ENCODE results near the gene ARHGAP45.
"Not testable (repeated sequence)": the region's sequence is repeated elsewhere in the genome, so short reads cannot be mapped to it uniquely, and the experiment has no call there.

ARHGAP45 gene

GRCh38 chr19:1119475-1120217 lies 52.7 kb downstream of the ARHGAP45 start:
- no peak for DNase-seq

DNA sequence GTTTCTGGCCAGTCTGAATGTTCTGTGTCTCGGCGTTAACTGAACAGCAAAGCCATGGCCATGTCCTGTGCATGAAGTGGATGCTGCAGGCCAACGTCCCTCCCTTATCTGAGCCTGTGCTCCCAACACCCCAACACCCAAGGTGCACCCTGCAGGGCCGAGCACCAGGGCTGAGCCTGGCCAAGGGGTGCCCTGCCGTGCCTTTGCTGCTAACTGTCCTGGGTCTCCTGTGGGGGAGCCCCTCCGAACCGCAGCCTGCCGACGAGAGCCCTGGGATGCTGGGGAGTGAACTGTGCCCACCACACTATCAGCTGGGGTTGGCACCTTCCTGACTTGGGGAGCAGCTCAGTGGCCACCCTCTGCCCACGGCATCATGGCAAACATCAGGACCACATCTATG lies 54.4 kb downstream of the ARHGAP45 start:
- DNase-seq = no peak

GRCh38 chr19:1122021-1122971 lies 55.3 kb downstream of the ARHGAP45 start:
- no peak for DNase-seq

DNA sequence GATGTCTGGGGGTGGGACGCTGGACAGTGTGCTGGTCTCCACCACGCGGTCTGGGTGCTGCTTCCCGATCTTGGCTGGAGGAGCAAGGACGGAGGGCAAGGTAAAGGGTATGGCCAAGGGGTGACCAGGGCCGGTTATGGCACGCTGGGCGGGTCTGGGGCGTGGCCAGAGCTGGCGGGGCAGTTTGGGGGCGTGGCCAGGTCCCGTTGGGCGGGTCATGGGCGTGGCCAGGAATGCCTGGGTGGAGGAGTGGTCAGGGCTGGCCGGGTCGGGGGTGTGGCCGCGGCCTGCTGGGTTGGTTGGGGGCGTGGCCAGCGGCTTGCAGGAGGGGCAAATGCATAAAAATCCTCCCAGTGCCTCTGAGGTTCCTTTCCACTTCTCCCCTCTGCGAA lies 56.0 kb downstream of the ARHGAP45 start:
- peak; percentile 77 for DNase-seq

- DNase-seq = no peak
Measured at GRCh38 chr19:1123381-1123780, 56.4 kb downstream of the ARHGAP45 start.

DNA sequence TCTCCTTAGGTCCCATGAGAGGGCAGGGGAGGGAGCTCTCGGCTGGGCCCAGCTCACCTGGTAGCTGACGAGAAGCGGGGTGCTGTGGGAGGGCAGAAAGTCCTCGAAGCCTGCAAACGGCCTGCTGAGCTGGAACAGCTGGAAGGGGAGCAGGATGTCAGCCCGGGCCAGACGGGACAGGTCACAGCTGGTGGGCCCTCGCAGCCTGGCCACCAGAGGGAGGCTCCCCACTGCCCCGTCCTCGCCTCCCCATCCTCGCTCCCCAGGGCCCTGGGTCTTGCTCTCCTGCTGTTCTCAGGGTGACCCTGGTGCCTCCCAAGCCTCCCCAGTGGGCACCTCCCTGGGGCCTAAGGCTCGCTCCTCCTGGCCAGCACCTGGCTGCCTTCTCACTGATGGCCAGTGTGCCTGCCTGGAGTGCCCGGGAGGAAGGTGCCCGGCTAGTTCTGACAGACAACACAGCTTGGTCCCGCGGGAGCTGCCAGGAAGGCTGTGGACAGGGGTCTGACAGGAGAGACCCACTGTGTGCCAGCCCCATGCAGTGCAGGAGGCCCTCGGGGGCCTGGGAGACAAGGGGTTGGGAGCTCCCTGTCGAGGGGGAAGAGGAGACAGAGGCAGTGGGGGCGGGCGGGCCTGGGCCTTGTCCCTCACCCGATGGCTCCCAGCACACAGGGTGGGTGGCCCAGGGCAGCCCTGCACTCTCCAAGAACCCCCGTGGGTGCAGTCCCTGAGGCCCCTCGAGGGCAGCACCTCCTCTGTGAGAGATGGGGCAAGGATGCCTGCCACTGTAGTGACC lies 57.1 kb downstream of the ARHGAP45 start:
- no peak for DNase-seq

DNA sequence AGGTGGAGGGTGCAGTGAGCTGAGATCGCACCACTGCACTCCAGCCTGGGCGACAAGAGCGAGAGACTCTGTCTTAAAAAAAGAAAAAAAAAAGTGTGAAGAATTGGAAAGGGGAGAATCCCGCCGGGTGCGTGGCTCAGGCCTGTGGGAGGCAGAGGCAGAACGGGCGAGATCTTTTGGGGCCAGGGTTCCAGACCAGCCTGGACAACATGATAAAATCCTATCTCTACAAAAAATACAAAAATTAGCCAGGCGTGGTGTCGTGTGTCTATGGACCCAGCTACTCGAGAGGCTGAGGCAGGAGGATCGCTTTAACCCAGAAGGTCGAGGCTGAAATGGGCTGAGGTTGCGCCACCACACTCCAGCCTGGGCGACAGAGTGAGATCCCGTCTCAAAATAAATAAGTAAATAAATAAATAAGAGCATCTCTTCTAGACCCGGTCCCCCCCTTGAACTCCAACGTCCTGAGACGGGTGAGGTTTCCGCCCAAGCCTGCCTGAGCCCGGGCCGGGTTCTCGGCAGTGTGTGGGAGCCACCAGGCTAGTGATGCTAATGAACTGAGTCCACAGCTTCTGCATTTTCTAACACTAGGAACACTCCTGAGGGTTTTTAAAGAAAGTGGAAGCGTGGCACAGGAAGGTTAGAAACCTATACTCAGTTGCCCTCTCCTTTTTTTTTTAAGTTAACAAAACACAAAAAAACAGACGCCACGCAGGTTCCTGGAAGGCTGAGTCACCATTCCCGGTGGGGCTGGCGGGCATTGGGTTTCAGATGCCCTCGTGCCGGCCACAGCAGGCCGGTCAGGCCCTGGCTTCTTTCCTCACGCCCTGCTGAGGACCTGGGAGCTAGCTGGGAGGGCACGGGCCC lies 58.9 kb downstream of the ARHGAP45 start:
- DNase-seq = no peak

- DNase-seq = no peak
Measured at GRCh38 chr19:1126984-1127760, 60.2 kb downstream of the ARHGAP45 start.

DNA sequence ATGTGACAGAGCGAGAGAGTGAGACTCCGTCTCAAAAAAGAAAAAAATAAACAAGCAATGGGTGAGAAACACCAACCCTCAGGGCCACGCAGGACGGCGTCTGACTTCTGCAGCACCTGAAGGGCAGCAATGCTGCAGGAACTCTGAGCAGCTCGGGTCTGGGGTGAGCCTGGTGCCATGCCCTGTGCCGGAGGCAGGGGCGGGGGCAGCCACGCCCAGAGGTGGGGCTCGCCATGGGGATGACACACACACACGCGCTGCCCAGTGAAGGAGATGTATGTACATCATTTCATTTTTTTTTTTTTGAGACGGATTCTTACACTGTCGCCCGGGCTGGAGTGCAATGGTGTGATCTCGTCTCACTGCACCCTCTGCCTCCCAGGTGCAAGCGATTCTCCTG lies 61.1 kb downstream of the ARHGAP45 start:
- DNase-seq = no peak

- DNase-seq = not testable (repeated sequence)
Measured at GRCh38 chr19:1129084-1129483, 62.1 kb downstream of the ARHGAP45 start.

DNA sequence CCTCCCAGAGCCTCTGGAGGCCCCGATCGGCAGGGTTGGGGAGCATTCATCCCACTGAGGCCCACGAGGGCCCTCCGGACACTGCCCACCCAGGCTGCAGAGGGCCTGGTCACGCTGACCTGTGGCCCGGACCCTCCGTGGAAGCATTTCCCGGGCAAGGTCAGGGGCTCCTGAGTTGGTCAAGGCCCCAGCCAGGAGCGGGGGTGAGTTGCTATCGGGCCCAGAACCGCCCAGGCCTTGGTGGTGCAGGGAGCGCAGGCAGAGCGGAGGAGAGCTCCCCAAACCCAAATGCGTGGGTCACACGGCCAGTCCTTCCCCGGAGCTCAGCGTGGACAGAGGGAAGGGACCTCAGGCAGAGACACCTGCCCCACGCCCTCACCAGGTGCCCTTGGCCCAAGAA lies 62.6 kb downstream of the ARHGAP45 start:
- no peak for DNase-seq

DNA sequence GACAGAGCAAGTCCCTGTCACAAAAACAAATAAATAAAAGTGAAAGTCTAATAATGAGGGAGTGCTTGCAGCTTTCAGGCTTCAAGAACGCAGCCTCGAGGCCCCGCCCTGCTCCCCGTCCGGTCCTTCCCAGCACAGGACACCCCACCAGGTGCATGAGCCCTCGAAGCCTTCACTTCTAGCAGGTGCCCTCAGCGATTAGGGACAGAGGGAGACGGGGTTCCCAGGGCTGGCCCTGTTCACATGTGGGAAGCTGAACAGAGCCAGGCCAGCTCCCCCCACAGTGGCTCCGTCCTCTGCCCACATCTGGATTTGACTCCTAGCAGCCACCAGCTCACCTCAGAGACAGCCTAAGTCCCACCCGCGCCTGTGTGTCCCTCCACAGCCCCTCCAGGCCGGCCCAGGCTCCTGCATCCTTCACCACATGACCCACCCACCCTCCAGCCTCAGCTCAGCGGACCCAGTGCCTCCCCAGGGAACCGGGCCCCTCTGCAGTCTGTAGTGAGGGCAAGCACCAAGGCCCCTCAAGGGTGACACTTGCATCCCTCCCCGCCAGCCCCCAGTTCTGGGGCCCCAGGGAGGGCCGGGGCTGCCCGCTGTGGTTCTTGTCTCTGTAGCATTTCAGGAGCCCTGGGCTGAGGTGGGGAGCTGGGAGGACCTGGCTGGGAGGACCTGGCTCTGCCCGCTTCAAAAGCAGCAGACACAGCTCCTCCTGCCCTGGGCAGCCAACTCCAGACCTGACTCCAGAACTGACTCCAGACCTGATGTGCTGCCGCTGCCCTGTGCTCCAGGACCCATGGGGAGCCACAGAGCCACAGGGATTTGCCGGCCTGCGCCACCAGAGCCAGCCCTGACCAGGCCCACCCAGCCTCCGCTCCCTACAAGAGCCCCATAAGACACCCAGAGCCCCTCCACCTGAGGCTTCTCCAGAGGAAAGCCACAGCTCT lies 64.1 kb downstream of the ARHGAP45 start:
- peak; percentile 85 for DNase-seq

DNA sequence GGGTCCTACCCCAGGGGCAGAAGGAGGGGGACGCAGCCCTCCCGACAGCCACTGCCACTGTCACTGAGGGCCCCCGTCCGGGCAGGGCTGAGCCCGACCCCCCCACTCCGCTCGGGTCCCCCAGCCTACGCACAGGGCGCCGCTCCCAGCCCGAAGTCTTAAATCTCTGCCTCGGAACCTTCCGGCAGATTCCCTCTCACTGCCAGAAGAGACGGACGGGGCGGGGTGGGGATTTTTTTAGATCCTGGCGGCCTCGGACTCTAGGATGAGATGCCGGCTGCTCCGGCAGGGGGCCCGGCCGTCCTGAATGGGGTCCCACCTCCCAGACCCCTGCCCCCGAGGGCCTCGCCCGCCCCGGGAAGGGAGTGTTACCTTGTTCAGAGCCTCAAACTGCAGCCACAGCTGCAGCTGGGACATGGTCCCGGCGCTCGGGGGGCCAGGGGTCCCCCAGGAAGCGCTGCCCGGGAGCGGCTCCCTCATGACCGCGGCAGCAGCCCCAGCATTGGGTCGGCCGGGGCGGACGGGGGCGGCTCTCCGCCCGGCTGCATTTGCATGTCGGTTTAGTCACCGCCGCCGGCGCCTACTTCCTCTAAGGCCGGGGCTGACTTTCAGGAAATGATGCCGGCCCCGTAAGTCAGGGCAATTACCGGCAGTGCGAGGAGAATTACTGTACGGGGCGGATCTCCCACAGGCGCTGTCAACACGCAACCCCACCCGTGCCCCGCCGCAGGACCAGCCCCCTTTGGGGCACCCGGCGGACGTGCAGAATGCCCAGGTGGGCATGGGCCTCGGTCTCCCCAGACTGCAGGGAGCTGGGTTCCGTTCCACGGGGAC lies 65.0 kb downstream of the ARHGAP45 start:
- peak; percentile 95 for DNase-seq

DNA sequence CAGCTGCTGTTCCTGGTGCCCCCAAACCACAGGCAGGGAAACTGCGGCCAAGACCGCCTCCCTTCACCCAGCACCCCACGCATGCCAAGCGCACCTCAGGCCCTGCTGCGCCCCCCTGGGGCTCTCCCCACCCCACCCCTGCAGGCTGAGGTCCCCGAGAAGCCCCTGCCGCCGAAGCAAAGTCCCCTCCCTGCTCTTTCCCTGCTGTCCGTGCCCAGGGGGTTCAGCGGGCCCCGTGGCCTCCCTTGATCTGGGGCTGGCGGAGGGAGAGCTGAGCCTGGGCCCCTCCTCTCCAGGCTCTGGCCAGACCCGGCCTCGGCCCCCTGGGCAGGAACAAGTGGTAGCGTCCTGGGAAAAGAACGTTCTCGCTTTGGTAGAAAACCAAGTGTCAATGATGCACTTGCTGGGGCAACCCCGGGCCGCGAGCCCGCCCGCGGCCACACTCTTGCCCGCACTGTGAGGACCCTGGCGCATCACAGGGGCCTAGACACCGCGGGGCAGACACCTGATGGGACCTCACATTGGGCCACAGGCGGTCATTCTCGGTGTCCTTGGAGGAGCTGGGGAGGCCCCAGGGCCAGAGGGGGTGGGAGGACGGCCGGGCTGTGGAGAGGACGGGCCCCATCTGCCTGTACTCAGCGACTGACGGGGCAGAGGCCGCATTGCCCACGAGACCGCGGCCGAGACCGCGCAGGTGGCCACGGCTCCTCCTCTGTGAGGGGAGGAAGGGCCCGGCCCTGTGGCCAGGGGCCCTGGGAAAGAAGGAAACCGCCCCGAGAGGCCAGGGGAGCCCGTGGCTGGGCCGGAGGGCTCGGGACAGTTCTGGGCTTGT lies 65.8 kb downstream of the ARHGAP45 start:
- DNase-seq = peak; percentile 69

GRCh38 chr19:1133471-1133929 lies 66.5 kb downstream of the ARHGAP45 start:
- DNase-seq = peak; percentile 92

GRCh38 chr19:1134431-1134830 lies 67.5 kb downstream of the ARHGAP45 start:
- DNase-seq = no peak

GRCh38 chr19:1135454-1135853 lies 68.5 kb downstream of the ARHGAP45 start:
- DNase-seq = no peak

GRCh38 chr19:1136201-1136600 lies 69.2 kb downstream of the ARHGAP45 start:
- no peak for DNase-seq
